H9 (cell line): Measurements from ENCODE around the gene LYRM2. TPM values are rescaled to one million over a fixed set of nuclear protein-coding genes. Genes with fewer than 3 reads are reported as not detected.

ENCODE experiments used
- DNase-seq: peaks from one replicate; pipeline ENCODE4 v3.0.0-alpha.2; 2017
- H2AFZ ChIP-seq: one replicate; pipeline ENCODE4 v1.6.1; 2013; ENCODE audit warnings: mild to moderate bottlenecking, low read length, control low read depth, moderate library complexity
- H2AK5ac ChIP-seq: 2 replicates; pipeline ENCODE4 v1.6.1; 2013; ENCODE audit warnings: low read length, control low read depth, mixed read lengths; ENCODE audit not compliant: insufficient read length
- H2BK120ac ChIP-seq: one replicate; pipeline ENCODE4 v1.6.1; 2013; ENCODE audit warnings: low read depth, mild to moderate bottlenecking, low read length, control low read depth, inconsistent platforms; ENCODE audit not compliant: poor library complexity, severe bottlenecking
- H2BK12ac ChIP-seq: 2 replicates; pipeline ENCODE4 v1.6.1; 2013; ENCODE audit warnings: low read length, control low read depth, mixed read lengths, low read depth; ENCODE audit not compliant: insufficient read length
- H2BK15ac ChIP-seq: 2 replicates; pipeline ENCODE4 v1.6.1; 2013; ENCODE audit warnings: low read depth, low read length, control low read depth
- H2BK20ac ChIP-seq: one replicate; pipeline ENCODE4 v1.6.1; 2013; ENCODE audit warnings: low read depth, mild to moderate bottlenecking, low read length, control low read depth, inconsistent platforms; ENCODE audit not compliant: poor library complexity, severe bottlenecking
- H2BK5ac ChIP-seq: 2 replicates; pipeline ENCODE4 v1.6.1; 2013; ENCODE audit warnings: low read length, control low read depth, mixed read lengths; ENCODE audit not compliant: insufficient read length
- H3K14ac ChIP-seq: 2 replicates; pipeline ENCODE4 v1.6.1; 2013; ENCODE audit warnings: low read length, control low read depth; ENCODE audit not compliant: insufficient read depth
- H3K18ac ChIP-seq: 2 replicates; pipeline ENCODE4 v1.6.1; 2013; ENCODE audit warnings: low read depth, mild to moderate bottlenecking, mixed read lengths, low read length, control low read depth; ENCODE audit not compliant: insufficient read length
- H3K23ac ChIP-seq: 2 replicates; pipeline ENCODE4 v1.6.1; 2013; ENCODE audit warnings: low read length, control low read depth, mixed read lengths, low read depth; ENCODE audit not compliant: insufficient read length
- H3K23me2 ChIP-seq: 2 replicates; pipeline ENCODE4 v1.6.1; 2013; ENCODE audit warnings: low read depth, mild to moderate bottlenecking, mixed read lengths, low read length, control low read depth; ENCODE audit not compliant: insufficient read length, poor library complexity, severe bottlenecking
- H3K27ac ChIP-seq: 2 replicates; pipeline ENCODE4 v1.5.1; 2013; ENCODE audit warnings: low read length, control low read depth, mixed read lengths, low read depth; ENCODE audit not compliant: insufficient read length
- H3K27me3 ChIP-seq: 2 replicates; pipeline ENCODE4 v1.6.1; 2013; ENCODE audit warnings: low read length, control low read depth, inconsistent platforms; ENCODE audit not compliant: insufficient read depth
- H3K4ac ChIP-seq: 2 replicates; pipeline ENCODE4 v1.6.1; 2013; ENCODE audit warnings: low read depth, mild to moderate bottlenecking, control low read depth, inconsistent platforms, low read length, moderate library complexity
- H3K4me1 ChIP-seq: 2 replicates; pipeline ENCODE4 v1.6.1; 2013; ENCODE audit warnings: low read length, control low read depth, inconsistent platforms; ENCODE audit not compliant: insufficient read depth
- H3K4me2 ChIP-seq: 2 replicates; pipeline ENCODE4 v1.6.1; 2013; ENCODE audit warnings: low read length, control low read depth, mixed read lengths; ENCODE audit not compliant: insufficient read length, insufficient read depth
- H3K56ac ChIP-seq: 2 replicates; pipeline ENCODE4 v1.6.1; 2013; ENCODE audit warnings: low read depth, mild to moderate bottlenecking, mixed read lengths, low read length, control low read depth; ENCODE audit not compliant: insufficient read length
- H3K79me1 ChIP-seq: 2 replicates; pipeline ENCODE4 v1.6.1; 2013; ENCODE audit warnings: low read depth, mild to moderate bottlenecking, moderate library complexity, low read length, control low read depth, inconsistent platforms; ENCODE audit not compliant: insufficient read depth, poor library complexity, severe bottlenecking
- H3K79me2 ChIP-seq: 2 replicates; pipeline ENCODE4 v1.6.1; 2013; ENCODE audit warnings: low read length, control low read depth, inconsistent platforms; ENCODE audit not compliant: insufficient read depth
- H3K9ac ChIP-seq: 2 replicates; pipeline ENCODE4 v1.6.1; 2013; ENCODE audit warnings: low read length, control low read depth, mixed read lengths; ENCODE audit not compliant: insufficient read length; ENCODE audit errors: extremely low read depth
- H3K9me3 ChIP-seq: one replicate; pipeline ENCODE4 v1.6.1; 2013; ENCODE audit warnings: low read depth, low read length, inconsistent platforms; ENCODE audit not compliant: control insufficient read depth
- H3T11ph ChIP-seq: one replicate; pipeline ENCODE4 v1.6.1; 2013; ENCODE audit warnings: mild to moderate bottlenecking, low read length, control low read depth, inconsistent platforms
- H4K20me1 ChIP-seq: one replicate; pipeline ENCODE4 v1.6.1; 2013; ENCODE audit not compliant: control insufficient read depth, insufficient read length, insufficient read depth
- H4K5ac ChIP-seq: 2 replicates; pipeline ENCODE4 v1.6.1; 2013; ENCODE audit warnings: low read depth, mild to moderate bottlenecking, mixed read lengths, low read length, control low read depth; ENCODE audit not compliant: insufficient read length
- H4K8ac ChIP-seq: replicated peaks from 2 replicates; pipeline ENCODE4 v1.6.1; 2013; ENCODE audit warnings: low read length, control low read depth, mixed read lengths, low read depth; ENCODE audit not compliant: insufficient read length
- H4K91ac ChIP-seq: 2 replicates; pipeline ENCODE4 v1.6.1; 2013; ENCODE audit warnings: low read depth, mild to moderate bottlenecking, moderate library complexity, mixed read lengths, low read length, control low read depth; ENCODE audit not compliant: insufficient read length
- H3K27ac Mint-ChIP-seq, 3 experiments: 2 replicates in 2 of 3; 3 replicates in 1 of 3; pipeline ENCODE4 v1.8.0; 2020 to 2021; ENCODE audit warnings: mixed read lengths in 3 of 3, mild to moderate bottlenecking in 1 of 3, moderate library complexity in 1 of 3
- H3K27me3 Mint-ChIP-seq: 2 replicates; pipeline ENCODE4 v1.8.0; 2021; ENCODE audit warnings: low read depth, mild to moderate bottlenecking, moderate library complexity, mixed read lengths
- H3K36me3 Mint-ChIP-seq, 3 experiments: 2 replicates in 2 of 3; 3 replicates in 1 of 3; pipeline ENCODE4 v1.8.0; 2020 to 2021; ENCODE audit warnings: low read depth in 3 of 3, mixed read lengths in 3 of 3; ENCODE audit not compliant: insufficient read depth in 1 of 3
- H3K4me1 Mint-ChIP-seq, 2 experiments: 2 replicates each; pipeline ENCODE4 v1.8.0; 2020; ENCODE audit warnings: mixed read lengths in 2 of 2
- H3K4me3 Mint-ChIP-seq, 2 experiments: 2 replicates in 1 of 2; 3 replicates in 1 of 2; pipeline ENCODE4 v1.8.0; 2020 to 2021; ENCODE audit warnings: mild to moderate bottlenecking in 2 of 2, mixed read lengths in 2 of 2, moderate library complexity in 1 of 2
- H3K9me3 Mint-ChIP-seq, 2 experiments: 2 replicates in 1 of 2; 3 replicates in 1 of 2; pipeline ENCODE4 v1.8.0; 2020; ENCODE audit warnings: mild to moderate bottlenecking in 2 of 2, mixed read lengths in 2 of 2, moderate library complexity in 1 of 2
- WGBS: extraction: QIAGEN DNeasy Blood & Tissue Kit; methylation state at CpG from one replicate; pipeline ENCODE4 v1.1.7; 2013; ENCODE audit warnings: missing lambda C conversion rate, low lambda C conversion rate, mixed read lengths; ENCODE audit not compliant: insufficient read length; ENCODE audit errors: extremely low coverage; 5-methylcytosine and 5-hydroxymethylcytosine counted together
- total RNA-seq: library from RNA; stranded (reverse); gene quantifications from 2 replicates; pipeline ENCODE4 v1.2.1, GENCODE V29; 2021
- TF ChIP-seq, protein P1 (sequence below): fragments of 200-600 bp; sonication (generic); conservative IDR thresholded peaks from 3 replicates; pipeline ENCODE4 v1.8.0; 2021; ENCODE audit warnings: antibody characterized with exemption, mild to moderate bottlenecking

The LYRM2 gene
- total RNA-seq, 1 experiment from 2014 or later = 29.8 TPM

DNA sequence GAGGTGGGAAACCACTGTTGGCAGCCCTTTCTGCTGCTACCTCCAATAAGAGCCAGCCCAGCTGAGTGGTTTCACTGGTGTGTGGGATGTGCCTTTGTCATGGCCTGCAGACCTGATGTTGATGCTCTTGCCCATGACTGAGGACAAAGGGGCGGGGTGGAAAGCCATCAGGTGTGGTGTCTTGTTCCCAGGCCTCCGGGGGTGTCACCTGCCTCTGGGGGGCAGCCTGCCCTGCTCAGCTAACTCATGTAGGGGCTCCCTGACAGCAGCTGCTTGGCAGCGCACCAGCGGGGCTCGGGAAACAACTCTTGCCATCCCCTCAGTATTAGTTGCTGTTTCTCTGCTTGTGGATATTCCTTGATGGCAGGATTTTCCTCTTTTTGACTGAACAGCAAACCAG, 91.3 kb downstream of the LYRM2 start:
- no peak overlapping the region for H4K5ac ChIP-seq
- no peak overlapping the region for H2BK15ac ChIP-seq
- no peak overlapping the region for H3K4me2 ChIP-seq
- H2AK5ac ChIP-seq = no peak overlapping the region
- no peak overlapping the region for H2AFZ ChIP-seq
- H3K9ac ChIP-seq = no peak overlapping the region
- H2BK20ac ChIP-seq = no peak overlapping the region
- no peak overlapping the region for H2BK5ac ChIP-seq
- H3K14ac ChIP-seq = peak overlapping the region; percentile 59; the same call in 1 of the 2 replicates
- H3K9me3 Mint-ChIP-seq = peaks cover 0 to 2% of the 10 kb centered on the region in 2 experiments; a peak in 2 of 5 replicates
- H3K4me1 ChIP-seq = peaks cover 3% of the 10 kb centered on the region; the same call in 1 of the 2 replicates
- no peak overlapping the region for H3T11ph ChIP-seq
- WGBS = no CpG with 5 or more reads among the region's 5 CpGs
- DNase-seq = peak; percentile 37
- H3K23ac ChIP-seq = no peak overlapping the region
- H2BK120ac ChIP-seq = no peak overlapping the region
- H3K79me1 ChIP-seq = no peaks in the 10 kb centered on the region
- H3K4me3 Mint-ChIP-seq = no peak overlapping the region
- no peak overlapping the region for H2BK12ac ChIP-seq
- no peaks in the 10 kb centered on the region for H4K20me1 ChIP-seq
- H3K23me2 ChIP-seq = no peaks in the 10 kb centered on the region
- peaks cover 12 to 19% of the 10 kb centered on the region in 2 experiments for H3K4me1 Mint-ChIP-seq
- H4K91ac ChIP-seq = no peak overlapping the region
- no peaks in the 10 kb centered on the region for H3K9me3 ChIP-seq
- TF ChIP-seq, protein P1, sequence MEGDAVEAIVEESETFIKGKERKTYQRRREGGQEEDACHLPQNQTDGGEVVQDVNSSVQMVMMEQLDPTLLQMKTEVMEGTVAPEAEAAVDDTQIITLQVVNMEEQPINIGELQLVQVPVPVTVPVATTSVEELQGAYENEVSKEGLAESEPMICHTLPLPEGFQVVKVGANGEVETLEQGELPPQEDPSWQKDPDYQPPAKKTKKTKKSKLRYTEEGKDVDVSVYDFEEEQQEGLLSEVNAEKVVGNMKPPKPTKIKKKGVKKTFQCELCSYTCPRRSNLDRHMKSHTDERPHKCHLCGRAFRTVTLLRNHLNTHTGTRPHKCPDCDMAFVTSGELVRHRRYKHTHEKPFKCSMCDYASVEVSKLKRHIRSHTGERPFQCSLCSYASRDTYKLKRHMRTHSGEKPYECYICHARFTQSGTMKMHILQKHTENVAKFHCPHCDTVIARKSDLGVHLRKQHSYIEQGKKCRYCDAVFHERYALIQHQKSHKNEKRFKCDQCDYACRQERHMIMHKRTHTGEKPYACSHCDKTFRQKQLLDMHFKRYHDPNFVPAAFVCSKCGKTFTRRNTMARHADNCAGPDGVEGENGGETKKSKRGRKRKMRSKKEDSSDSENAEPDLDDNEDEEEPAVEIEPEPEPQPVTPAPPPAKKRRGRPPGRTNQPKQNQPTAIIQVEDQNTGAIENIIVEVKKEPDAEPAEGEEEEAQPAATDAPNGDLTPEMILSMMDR = no peak
- no peaks in the 10 kb centered on the region; the same call in 1 of the 2 replicates for H3K79me2 ChIP-seq
- H3K27ac ChIP-seq = no peak overlapping the region
- no peak overlapping the region; the same call in 1 of the 2 replicates for H3K4ac ChIP-seq
- H3K27ac Mint-ChIP-seq = no peak overlapping the region
- no peaks in the 10 kb centered on the region for H3K36me3 Mint-ChIP-seq
- H3K56ac ChIP-seq = no peak overlapping the region
- no peak overlapping the region for H4K8ac ChIP-seq
- H3K27me3 ChIP-seq = no peaks in the 10 kb centered on the region
- H3K27me3 Mint-ChIP-seq = peaks cover 2% of the 10 kb centered on the region; the same call in 1 of the 2 replicates
- no peak overlapping the region for H3K18ac ChIP-seq
